GM18907 (cell line): ENCODE data around the gene CR1L.
"Not testable (repeated sequence)": the region's sequence is repeated elsewhere in the genome, so short reads cannot be mapped to it uniquely, and the experiment has no call there.

Source experiments
- ATAC-seq: cut with Tn5 transposase; IDR thresholded peaks from one replicate; pipeline ENCODE4 v1.9.1; 2021; ENCODE audit warnings: mild to moderate bottlenecking, moderate library complexity; ENCODE audit not compliant: unreplicated experiment

Gene CR1L

DNA sequence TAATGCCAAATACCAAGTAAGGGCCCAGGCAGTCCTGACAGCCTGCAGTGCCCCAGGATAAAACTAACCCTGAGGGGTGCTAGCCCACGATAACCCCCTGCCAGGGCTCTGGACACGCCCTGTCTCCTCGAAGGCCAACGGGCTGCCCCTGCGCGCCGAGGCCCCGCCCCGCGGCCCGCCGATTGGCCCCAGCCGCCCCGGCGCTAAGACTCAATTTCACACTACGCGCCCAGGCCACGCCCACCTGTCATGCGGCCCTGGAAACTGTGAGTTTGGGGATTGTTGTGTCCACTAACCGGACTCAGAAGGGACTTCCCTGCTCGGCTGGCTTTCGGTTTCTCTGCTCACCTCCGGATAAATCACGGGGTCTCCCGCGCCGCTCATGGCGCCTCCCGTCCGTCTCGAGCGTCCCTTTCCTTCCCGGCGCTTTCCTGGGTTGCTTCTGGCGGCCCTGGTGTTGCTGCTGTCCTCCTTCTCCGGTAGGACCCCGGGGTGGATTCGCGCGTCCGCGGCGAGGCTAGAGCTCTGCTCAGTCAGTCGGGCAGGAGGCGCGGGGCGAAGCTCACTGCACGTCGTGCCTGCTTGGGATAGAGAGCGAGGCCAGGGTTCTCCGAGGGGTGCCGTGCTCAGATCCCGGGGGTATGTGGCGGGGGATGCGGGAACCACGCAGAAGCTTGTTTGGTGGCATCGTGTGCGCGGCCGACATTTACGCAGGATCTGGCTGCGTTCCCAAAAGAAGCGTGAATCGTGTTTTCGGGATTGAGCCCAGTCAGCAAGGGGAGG, at the start of gene CR1L:
TSS of gene CR1L (plus strand) at position 282 of the 783 bp plus-strand sequence. CDS start at position 383, 101 bp downstream.
- peak; percentile 92 for ATAC-seq

DNA sequence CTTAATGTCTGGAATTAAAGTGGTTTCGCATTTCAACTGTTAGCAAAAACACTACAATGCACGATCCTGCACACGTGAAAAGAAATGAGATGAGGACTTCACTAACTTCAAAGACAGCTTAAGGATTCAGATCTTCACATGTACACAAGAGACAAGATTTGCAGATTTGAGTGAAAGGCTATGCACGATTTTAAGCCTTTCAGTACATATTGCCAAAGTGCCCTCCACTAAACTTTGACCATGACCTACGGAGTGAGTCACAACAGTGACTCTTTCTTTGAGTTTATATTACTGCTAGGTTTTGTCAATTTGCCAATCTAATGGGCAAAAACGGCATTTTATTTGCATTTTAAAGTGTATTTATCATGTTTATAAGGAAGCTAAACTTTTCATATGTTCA, 41.2 kb upstream of the CR1L start:
- ATAC-seq, result no peak

- no peak for ATAC-seq
Observed at GRCh38 chr1:207605444-207606361, 39.2 kb upstream of the CR1L start.

DNA sequence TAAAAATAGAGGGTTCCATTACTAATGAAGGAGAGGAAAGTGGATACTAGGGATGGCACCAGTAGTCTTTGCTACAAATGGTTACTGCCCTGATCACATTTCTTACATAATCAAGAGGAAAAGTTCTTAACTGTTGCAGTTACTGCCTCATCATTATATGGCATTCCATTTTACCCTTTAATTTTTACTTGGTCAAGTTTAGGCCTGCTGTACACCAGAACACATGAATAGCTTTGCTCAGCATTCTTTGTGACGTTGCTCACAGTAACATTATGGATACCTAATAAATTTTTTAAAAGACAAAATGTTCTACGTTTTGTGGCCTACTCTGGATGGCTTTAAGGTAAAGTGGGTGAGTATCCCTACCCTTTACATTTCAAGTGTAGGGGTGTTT, 38.6 kb upstream of the CR1L start:
- no peak for ATAC-seq

DNA sequence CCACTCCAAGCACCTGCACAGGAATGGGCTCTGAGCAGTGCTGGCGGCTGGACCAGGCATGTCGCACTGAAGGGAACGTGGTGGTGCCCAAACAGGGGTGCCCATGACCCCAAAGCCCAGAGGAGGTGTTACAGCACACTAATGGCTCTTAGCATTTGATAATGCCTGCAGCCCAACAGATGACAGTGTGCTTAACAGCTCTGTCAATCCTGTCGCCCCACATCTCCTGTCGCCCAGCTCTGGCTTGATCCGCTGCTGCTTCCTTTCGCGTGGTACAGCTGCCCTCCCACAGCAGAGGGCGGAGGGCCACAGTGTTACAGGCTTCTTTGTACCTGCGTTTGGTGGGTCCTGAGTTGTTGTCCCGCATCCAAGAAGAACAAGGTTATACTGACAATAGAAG, 32.2 kb upstream of the CR1L start:
- no peak for ATAC-seq

DNA sequence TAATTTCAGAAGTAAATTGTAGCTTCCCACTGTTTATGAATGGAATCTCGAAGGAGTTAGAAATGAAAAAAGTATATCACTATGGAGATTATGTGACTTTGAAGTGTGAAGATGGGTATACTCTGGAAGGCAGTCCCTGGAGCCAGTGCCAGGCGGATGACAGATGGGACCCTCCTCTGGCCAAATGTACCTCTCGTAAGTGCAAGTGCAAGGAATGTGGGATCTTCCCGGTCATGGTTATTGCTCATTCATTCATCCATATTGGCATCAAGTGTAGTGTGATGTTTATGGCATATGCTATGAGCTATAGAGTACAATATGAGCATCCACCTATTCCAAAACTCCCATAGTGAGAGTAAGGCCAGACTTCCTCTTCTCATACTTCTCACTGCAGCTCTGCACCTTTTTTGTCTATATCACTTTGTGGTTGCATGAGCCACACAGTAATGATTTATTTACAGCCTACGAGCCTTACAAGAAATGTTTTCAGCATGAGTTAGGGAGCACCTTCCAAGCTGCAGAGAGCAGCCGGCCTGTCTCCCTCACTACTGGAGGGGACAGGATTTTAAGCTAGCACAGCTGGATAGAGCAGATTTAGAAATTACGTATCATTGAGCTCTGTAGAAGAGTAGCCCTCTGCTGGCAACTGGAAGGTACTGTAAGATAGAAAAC, 24.9 kb upstream of the CR1L start:
- ATAC-seq, result peak; percentile 94

GRCh38 chr1:207620543-207620893, 24.4 kb upstream of the CR1L start:
- no peak for ATAC-seq

GRCh38 chr1:207625504-207626071, 19.3 kb upstream of the CR1L start:
- not testable (repeated sequence) for ATAC-seq

DNA sequence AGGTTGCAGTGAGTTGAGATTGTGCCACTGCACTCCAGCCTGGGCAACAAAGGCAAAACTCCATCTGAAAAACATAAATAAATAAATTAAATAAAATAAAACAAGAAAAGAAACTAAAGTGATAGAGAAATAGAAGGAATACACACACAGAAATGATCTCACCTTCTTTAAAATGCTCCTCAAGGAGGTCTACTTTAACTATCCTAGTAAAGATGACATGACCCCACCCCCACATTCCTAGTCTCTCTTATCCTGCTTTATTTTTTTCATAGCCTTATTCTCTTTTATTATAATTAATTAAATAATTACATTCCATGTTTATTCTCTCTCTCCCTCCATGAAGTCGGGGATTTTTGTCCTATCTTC, 18.0 kb upstream of the CR1L start:
- no peak for ATAC-seq

- no peak for ATAC-seq
Observed at GRCh38 chr1:207627496-207627895, 17.4 kb upstream of the CR1L start.

DNA sequence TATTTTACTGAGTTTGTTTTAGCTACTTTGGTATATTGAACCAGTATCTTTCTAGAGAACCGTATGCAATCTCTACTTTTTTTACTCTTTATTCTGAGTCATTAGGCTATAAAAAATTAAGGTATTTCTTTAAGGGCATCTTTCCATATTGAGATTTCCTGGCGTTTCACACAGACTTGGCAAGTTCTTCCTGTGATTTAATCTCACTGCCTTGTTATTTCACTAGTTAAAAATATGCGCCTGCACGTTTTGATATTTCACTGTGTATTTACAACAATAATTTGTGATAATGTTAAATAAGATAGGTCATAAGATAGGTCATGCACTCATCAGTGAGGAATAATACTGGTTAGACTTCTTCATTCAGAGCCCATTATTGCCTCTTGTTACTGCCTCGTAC, 16.2 kb upstream of the CR1L start:
- ATAC-seq, result no peak

- ATAC-seq, result no peak
Observed at GRCh38 chr1:207631137-207631536, 13.8 kb upstream of the CR1L start.

- ATAC-seq, result no peak
Observed at GRCh38 chr1:207633226-207633625, 11.7 kb upstream of the CR1L start.

- ATAC-seq, result not testable (repeated sequence)
Observed at GRCh38 chr1:207633699-207634289, 11.1 kb upstream of the CR1L start.

DNA sequence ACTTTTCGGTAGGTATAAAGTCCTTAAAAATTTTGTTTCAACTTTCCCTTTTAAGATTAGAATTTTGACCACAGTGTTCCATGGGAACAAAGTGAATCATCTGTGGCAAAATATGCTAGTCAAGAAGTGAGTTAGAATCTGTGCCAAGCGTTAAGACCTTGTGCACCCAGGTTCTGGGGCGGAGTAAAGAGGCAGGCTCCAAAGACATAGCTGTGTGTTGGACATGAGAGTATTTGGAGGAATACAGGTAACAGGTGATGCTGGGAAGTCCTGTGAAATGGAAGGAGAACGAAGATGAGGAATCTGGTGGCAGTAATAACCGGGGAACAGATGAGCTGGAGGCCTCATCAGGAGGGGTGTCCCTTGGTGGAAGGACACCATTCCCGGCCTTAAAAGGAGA, 10.6 kb upstream of the CR1L start:
- not testable (repeated sequence) for ATAC-seq

DNA sequence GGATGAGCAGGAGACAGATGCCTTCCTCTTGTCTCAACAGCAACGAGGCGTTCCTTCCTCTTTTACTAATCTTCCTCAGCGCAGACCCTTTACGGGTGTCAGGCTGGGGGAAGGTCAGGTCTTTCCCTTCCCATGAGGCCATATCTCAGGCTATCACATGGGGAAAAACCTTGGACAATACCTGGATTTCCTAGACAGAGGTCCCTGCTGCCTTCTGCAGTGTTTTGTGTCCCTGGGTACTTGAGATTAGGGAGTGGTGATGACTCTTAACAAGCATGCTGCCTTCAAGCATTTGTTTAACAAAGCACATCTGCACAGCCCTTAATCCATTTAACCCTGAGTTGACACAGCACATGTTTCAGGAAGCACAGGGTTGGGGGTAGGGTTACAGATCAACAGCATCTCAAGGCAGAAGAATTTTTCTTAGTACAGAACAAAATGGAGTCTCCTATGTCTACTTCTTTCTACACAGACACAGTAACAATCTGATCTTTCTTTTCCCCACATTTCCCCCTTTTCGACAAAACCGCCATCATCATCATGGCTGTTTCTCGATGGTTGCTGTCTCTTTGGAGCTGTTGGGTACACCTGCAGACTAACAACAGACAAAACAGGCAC, 9.3 kb upstream of the CR1L start:
- not testable (repeated sequence) for ATAC-seq

GRCh38 chr1:207638487-207639145, 6.3 kb upstream of the CR1L start:
- ATAC-seq, result not testable (repeated sequence)

DNA sequence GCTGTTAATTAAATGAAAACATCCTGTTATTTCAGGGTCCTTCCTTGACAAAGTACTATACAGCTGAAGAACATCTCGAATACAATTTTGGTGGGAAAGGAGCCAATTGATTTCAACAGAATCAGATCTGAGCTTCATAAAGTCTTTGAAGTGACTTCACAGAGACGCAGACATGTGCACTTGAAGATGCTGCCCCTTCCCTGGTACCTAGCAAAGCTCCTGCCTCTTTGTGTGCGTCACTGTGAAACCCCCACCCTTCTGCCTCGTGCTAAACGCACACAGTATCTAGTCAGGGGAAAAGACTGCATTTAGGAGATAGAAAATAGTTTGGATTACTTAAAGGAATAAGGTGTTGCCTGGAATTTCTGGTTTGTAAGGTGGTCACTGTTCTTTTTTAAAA, 5.6 kb upstream of the CR1L start:
- not testable (repeated sequence) for ATAC-seq

DNA sequence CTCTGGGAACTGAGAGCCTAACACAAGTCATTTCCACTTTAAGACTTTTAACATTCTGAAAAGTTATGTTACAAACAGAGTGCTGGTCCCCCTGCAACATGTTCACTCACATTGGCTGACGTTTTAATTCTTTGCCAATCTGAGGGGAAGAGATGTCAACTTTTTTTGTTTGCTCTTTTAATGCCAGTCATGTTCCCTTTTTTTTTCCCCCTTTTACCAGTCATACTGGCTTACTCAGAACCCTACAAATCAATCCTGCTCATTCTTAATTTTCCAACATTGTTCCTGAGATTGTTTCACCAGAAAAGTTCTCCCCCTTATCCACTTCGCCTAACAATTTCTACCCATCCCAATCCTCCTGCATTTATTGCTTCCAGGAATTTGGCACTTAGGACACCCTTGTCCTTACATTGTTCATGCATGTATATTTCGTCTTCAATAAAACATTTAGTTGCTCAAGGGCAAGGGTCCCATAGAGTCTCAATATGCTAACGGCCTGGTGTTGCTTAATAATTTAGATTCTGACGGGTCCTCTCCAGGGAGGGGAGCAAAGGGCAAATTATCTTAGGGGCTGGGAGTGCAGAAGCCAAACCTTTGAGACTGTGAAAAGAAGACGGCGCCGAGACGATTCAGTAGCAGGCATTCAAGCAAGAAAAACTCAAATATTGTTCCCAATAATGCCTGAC, 624 bp upstream of the CR1L start:
- no peak for ATAC-seq
